Tracheal epithelial cell (primary cell): ENCODE data around the gene TMOD1. TPM values are rescaled to one million over a fixed set of nuclear protein-coding genes. Genes with fewer than 3 reads are reported as not detected.

ENCODE experiments used
- total RNA-seq: library from RNA; depleted of rRNA; stranded (reverse); fragments of >200 nt; gene quantifications from 2 replicates; pipeline ENCODE4 v1.2.1, GENCODE V29; 2014

The TMOD1 gene
- 0.48 TPM in 1 of 2 replicates, not detected in the other for total RNA-seq

GRCh38 chr9:97501177-97501971, at the start of gene TMOD1:
Gene TMOD1 (plus strand): TSS chr9:97501666. CDS start chr9:97524189, 22,523 bp downstream.

DNA sequence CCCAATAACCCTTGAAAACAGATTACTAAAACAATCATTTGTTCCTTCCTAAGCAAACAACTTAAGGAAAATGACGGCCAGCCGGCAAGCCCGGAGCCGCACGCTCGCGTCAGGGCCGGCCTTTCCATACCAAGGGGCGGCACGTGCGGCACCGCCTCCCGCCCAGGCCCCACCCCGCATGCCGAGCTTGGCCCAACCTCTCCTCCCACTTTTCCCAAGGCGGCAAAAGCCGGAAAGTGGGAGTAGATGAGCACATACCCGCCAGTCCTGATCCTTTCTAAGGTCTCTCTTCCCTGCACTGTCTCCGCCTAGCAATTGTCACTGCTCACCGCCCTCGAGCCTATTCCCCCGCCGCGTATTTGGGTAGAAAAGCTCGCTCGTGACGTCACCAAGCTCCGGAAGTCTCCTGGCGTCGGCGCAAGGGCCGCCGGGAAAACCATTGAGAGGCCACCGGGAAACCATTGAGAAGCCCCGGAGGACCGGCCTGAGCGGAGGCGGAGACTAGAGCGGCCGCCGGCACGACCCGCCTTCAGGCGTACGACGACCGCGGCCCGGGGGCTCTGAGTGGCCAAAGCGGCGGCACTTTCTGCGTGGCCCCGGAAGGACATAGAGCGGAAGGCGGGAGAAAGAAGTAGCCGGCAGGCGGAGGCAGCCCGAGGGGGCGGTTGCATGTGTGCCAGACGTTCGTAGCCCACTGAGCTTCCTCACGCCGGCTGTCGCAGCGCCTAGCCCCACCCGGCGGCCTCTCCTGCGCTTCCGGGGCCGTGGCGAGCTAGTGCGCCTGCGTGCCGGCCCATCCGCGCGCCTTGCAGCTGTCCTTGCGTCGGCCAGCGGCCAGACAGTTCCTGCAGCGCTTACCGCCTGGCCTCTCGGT, 131.8 kb downstream of the TMOD1 start, which contains the start of the genes NCBP1 and TSTD2:
Gene NCBP1 (plus strand): TSS at position 837 of the 874 bp plus-strand sequence. CDS start 61 bp downstream, outside the sequence.
Gene TSTD2 (minus strand): TSS at position 384 of the 874 bp plus-strand sequence. CDS start 5,806 bp downstream, outside the sequence.

Other genes with a start within 250 kb of the TMOD1 start
- gene CCDC180, start 194.0 kb upstream of the TMOD1 start, total RNA-seq = under 0.01 TPM in 1 of 2 replicates, not detected in the other
- 3.2 and 7.5 TPM in 2 replicates for gene TDRD7, start 89.6 kb upstream of the TMOD1 start, total RNA-seq
- gene TSTD2, start 131.7 kb downstream of the TMOD1 start, total RNA-seq = 10.7 and 11.6 TPM in 2 replicates
- gene NCBP1, start 132.2 kb downstream of the TMOD1 start, total RNA-seq = 27.5 and 31.8 TPM in 2 replicates
- gene XPA, start 195.7 kb downstream of the TMOD1 start, total RNA-seq = 3.4 and 3.6 TPM in 2 replicates